Mesothelial cell of epicardium (in vitro differentiated cells): ENCODE measurements around the gene ST6GAL1. TPM values are rescaled to one million over a fixed set of nuclear protein-coding genes. Genes with fewer than 3 reads are reported as not detected.

Experiments used
- DNase-seq, 2 experiments: peaks; one replicate each; pipeline ENCODE4 v3.0.0; 2021; ENCODE audit warnings: low spot score in 2 of 2; ENCODE audit not compliant: unreplicated experiment in 2 of 2
- H3K27ac Mint-ChIP-seq: 2 replicates; pipeline ENCODE4 v1.8.0; 2021; ENCODE audit warnings: mixed read lengths
- H3K27me3 Mint-ChIP-seq: 2 replicates; pipeline ENCODE4 v1.8.0; 2021; ENCODE audit warnings: low read depth, mixed read lengths
- H3K36me3 Mint-ChIP-seq: 2 replicates; pipeline ENCODE4 v1.8.0; 2021; ENCODE audit warnings: mixed read lengths
- H3K4me1 Mint-ChIP-seq: 2 replicates; pipeline ENCODE4 v1.8.0; 2021; ENCODE audit warnings: mixed read lengths
- H3K4me3 Mint-ChIP-seq: 2 replicates; pipeline ENCODE4 v1.8.0; 2021; ENCODE audit warnings: mild to moderate bottlenecking, moderate library complexity, mixed read lengths
- H3K9me3 Mint-ChIP-seq: 2 replicates; pipeline ENCODE4 v1.8.0; 2021; ENCODE audit warnings: mixed read lengths
- total RNA-seq: library from RNA; stranded (reverse); gene quantifications from 3 replicates; pipeline ENCODE4 v1.2.1, GENCODE V29; 2021
- TF ChIP-seq, protein P1 (sequence below): fragments of 200-600 bp; sonication (generic); IDR thresholded peaks from one replicate; pipeline ENCODE4 v1.5.0; 2021; ENCODE audit warnings: antibody characterized with exemption; ENCODE audit not compliant: unreplicated experiment

Gene ST6GAL1
- total RNA-seq, 1 donor from 2014 or later = 50.3 TPM

DNA sequence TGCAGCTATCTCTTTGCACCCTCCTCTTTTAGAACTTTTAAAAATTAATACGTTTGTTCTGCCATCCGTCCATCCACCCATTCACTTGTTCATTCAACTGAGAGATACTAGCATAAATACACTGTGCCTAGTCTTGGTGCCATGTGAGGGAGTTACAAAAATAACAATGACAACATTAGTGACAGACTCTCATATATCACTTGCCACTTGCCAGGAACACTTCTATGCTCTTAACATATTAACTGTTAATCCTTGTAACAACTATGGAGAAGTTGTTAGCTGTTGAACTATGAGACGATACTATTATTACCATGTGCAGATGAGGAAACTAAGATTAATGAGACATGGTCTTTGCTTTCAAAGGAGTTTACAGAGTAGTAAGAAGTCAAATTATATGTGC is 175.4 kb downstream of the ST6GAL1 start:
- H3K27ac Mint-ChIP-seq = no peak overlapping the region
- H3K4me3 Mint-ChIP-seq = no peak overlapping the region
- no peaks in the 10 kb centered on the region for H3K36me3 Mint-ChIP-seq
- no peaks in the 10 kb centered on the region for H3K27me3 Mint-ChIP-seq
- TF ChIP-seq, protein P1, sequence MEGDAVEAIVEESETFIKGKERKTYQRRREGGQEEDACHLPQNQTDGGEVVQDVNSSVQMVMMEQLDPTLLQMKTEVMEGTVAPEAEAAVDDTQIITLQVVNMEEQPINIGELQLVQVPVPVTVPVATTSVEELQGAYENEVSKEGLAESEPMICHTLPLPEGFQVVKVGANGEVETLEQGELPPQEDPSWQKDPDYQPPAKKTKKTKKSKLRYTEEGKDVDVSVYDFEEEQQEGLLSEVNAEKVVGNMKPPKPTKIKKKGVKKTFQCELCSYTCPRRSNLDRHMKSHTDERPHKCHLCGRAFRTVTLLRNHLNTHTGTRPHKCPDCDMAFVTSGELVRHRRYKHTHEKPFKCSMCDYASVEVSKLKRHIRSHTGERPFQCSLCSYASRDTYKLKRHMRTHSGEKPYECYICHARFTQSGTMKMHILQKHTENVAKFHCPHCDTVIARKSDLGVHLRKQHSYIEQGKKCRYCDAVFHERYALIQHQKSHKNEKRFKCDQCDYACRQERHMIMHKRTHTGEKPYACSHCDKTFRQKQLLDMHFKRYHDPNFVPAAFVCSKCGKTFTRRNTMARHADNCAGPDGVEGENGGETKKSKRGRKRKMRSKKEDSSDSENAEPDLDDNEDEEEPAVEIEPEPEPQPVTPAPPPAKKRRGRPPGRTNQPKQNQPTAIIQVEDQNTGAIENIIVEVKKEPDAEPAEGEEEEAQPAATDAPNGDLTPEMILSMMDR = no peak
- H3K4me1 Mint-ChIP-seq = peaks cover 14% of the 10 kb centered on the region
- no peak for DNase-seq
- H3K9me3 Mint-ChIP-seq = no peaks in the 10 kb centered on the region

DNA sequence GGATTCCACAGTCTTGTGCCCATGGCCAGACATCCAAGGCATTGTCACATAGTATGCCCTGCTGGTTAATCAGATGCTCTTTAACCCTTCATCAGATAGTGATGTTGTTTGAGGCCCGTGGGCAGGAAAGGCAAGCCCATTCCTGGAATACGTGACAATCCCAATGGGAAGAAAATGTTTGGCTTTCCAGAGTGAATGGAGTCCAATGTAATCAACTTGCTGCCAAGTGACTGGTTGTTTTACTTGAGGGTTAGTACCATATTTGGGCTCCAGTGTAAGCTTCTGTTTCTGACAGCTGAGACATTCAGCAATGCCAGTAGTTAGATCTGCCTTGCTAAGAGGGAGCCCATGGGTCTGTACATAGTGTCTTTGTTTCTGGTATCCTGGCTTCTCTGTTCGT is 177.7 kb downstream of the ST6GAL1 start:
- DNase-seq = no peak
- TF ChIP-seq, protein P1 = no peak
- Mint-ChIP-seq H3K27me3 (no peaks in the 10 kb centered on the region), H3K9me3 (no peaks in the 10 kb centered on the region), H3K27ac (no peak overlapping the region), H3K4me1 (no peaks in the 10 kb centered on the region), H3K36me3 (no peaks in the 10 kb centered on the region), H3K4me3 (no peak overlapping the region)

DNA sequence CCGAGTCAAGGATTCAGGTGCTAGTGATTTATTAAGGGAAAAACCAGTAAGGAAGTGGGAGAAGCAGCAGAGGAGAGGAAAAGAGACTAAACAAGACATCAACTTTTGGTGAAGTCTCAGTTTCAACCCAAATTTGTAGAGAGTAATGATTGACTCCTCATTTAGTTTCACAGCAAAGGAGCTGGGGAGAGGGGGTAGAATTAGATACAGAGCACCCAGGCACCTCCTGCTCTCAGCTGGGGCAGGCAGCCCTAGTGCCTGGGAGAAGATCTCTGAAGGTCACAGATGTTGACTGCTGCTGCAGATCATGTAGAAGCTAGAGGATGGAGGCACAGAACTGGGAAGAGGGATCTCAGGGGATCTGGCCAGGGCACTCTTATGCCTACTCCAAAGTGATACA is 179.8 kb downstream of the ST6GAL1 start:
- H3K4me1 Mint-ChIP-seq = no peaks in the 10 kb centered on the region
- H3K36me3 Mint-ChIP-seq = no peaks in the 10 kb centered on the region
- TF ChIP-seq, protein P1 = no peak
- no peak overlapping the region for H3K4me3 Mint-ChIP-seq
- H3K9me3 Mint-ChIP-seq = no peaks in the 10 kb centered on the region
- H3K27me3 Mint-ChIP-seq = no peaks in the 10 kb centered on the region
- no peak overlapping the region for H3K27ac Mint-ChIP-seq
- no peak for DNase-seq

DNA sequence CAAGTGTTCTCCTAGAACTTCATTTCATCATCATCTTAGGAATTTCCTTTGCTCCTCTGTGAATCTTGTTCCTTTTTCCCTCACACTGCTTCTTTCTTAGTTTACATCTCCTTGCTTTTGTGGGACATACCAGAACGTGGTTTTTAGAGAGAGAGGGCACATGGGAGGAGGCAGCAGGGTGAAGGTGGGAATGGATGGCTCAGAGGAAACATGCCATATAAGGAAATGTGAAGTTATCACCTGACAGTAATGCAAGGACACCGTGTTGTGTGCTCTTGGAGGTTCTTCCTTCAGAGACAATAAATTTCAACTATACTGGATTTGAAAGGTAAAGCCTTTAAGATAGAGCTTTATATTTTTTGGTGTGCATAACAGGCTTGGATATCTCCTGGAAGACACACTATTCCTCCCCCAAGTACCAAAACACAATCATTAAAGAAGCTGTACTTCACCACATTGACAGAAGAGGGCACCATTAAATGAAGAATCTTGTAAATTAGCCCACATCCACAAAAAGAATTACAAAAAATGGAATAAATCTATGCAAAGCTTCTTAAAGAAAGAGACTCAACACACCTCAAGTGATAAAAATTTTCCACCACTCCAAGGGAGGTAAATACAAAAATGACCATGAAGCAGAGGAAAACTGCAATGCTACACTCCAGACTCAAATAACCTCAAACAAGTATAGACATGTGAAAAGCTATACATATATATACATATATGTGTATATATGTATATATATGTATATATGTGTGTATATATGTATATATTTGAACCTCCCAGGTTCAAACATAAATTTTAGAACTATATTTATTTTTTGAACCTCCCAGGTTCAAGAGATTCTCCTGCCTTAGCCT is 182.8 kb downstream of the ST6GAL1 start:
- DNase-seq = no peak
- H3K27ac Mint-ChIP-seq = no peak overlapping the region
- H3K9me3 Mint-ChIP-seq = no peaks in the 10 kb centered on the region
- H3K27me3 Mint-ChIP-seq = no peaks in the 10 kb centered on the region
- TF ChIP-seq, protein P1 = no peak
- no peaks in the 10 kb centered on the region for H3K4me1 Mint-ChIP-seq
- no peaks in the 10 kb centered on the region for H3K36me3 Mint-ChIP-seq
- H3K4me3 Mint-ChIP-seq = no peak overlapping the region

DNA sequence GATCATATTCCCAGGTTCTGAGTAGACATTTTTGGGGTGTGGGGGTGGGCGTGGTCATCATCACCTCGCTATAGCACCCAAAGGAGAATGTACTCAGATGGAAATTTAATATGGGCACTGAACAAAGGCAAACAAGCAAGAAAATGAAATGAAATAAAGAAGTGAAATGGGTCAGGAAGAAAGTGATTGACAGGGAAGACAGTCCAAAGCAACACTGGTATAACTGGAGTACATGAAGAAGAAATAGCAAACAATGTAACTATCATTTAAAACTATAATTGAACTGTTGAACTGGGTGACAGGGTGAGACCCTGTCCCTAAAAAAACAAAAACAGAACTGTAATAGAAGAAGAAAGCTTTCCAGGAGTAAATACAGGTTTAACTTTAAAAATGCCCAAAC is 184.2 kb downstream of the ST6GAL1 start:
- Mint-ChIP-seq H3K9me3 (no peaks in the 10 kb centered on the region), H3K4me1 (no peaks in the 10 kb centered on the region), H3K4me3 (no peak overlapping the region)

More for the DNA sequence above, 184.2 kb downstream of the ST6GAL1 start:
- DNase-seq = no peak
- TF ChIP-seq, protein P1 = no peak
- peaks cover 3% of the 10 kb centered on the region for H3K36me3 Mint-ChIP-seq
- H3K27ac Mint-ChIP-seq = no peak overlapping the region
- H3K27me3 Mint-ChIP-seq = no peaks in the 10 kb centered on the region
